Stimulated activated naive B cell treated with anti-CD40 and anti-IgM and Interleukin-4, amounts not matched to agents 10 μg/mL and 1 μg/mL and 100 μg/mL, for 72 hours (primary cell): ENCODE data around the gene MRPS18B.
A peak's percentile ranks its signal among the peaks of the same experiment; 100 is the strongest.
"Not testable (repeated sequence)": the region's sequence is repeated elsewhere in the genome, so short reads cannot be mapped to it uniquely, and the experiment has no call there.

Experiments used
- ATAC-seq, 2 donors: fragments of 150-1000 bp; cut with Tn5 transposase; replicated peaks; 2 replicates each; pipeline ENCODE4 v1.10.0; 2021; ENCODE audit warnings: moderate library complexity in 1 of 2
- DNase-seq: peaks from one replicate; pipeline ENCODE4 v3.0.0; 2021
- H3K27ac Mint-ChIP-seq: one replicate; pipeline ENCODE4 v1.8.0; 2022; ENCODE audit warnings: mild to moderate bottlenecking, mixed read lengths
- H3K27me3 Mint-ChIP-seq, 2 donors: one replicate each; pipeline ENCODE4 v1.8.0; 2022; ENCODE audit warnings: mixed read lengths in 2 of 2
- H3K36me3 Mint-ChIP-seq, 2 donors: one replicate each; pipeline ENCODE4 v1.8.0; 2022; ENCODE audit warnings: mixed read lengths in 2 of 2, mild to moderate bottlenecking in 1 of 2
- H3K4me1 Mint-ChIP-seq, 2 donors: one replicate each; pipeline ENCODE4 v1.8.0; 2022; ENCODE audit warnings: mixed read lengths in 2 of 2, mild to moderate bottlenecking in 1 of 2
- H3K4me3 Mint-ChIP-seq, 2 donors: one replicate each; pipeline ENCODE4 v1.8.0; 2022; ENCODE audit warnings: mild to moderate bottlenecking in 2 of 2, mixed read lengths in 2 of 2, moderate library complexity in 1 of 2
- H3K9me3 Mint-ChIP-seq, 2 donors: one replicate each; pipeline ENCODE4 v1.8.0; 2022; ENCODE audit warnings: mixed read lengths in 2 of 2, mild to moderate bottlenecking in 1 of 2

The MRPS18B gene

GRCh38 chr6:30640481-30640880 lies 22.8 kb downstream of the MRPS18B start:
- DNase-seq (no peak), ATAC-seq (no peak)
- H3K9me3 Mint-ChIP-seq, result no peaks in the 10 kb centered on the region
- no peak overlapping the region for H3K4me3 Mint-ChIP-seq
- no peaks in the 10 kb centered on the region for H3K27me3 Mint-ChIP-seq
- no peak overlapping the region for H3K27ac Mint-ChIP-seq
- H3K36me3 Mint-ChIP-seq, result peaks cover 24 to 48% of the 10 kb centered on the region in 2 donors
- peaks cover 5 to 6% of the 10 kb centered on the region in 2 donors for H3K4me1 Mint-ChIP-seq

- no peak for DNase-seq
- H3K4me3 Mint-ChIP-seq, result no peak overlapping the region
- H3K27me3 Mint-ChIP-seq, result no peaks in the 10 kb centered on the region
- H3K9me3 Mint-ChIP-seq, result no peaks in the 10 kb centered on the region
- H3K27ac Mint-ChIP-seq, result no peak overlapping the region
- H3K36me3 Mint-ChIP-seq, result peaks cover 25 to 48% of the 10 kb centered on the region in 2 donors
- ATAC-seq, result no peak
- H3K4me1 Mint-ChIP-seq, result peaks cover 11 to 12% of the 10 kb centered on the region in 2 donors
These were observed 23.4 kb downstream of the MRPS18B start for GRCh38 chr6:30641048-30641447.

GRCh38 chr6:30643656-30644055 lies 26.0 kb downstream of the MRPS18B start:
- no peak for ATAC-seq
- Mint-ChIP-seq H3K4me1 (peaks cover 19 to 20% of the 10 kb centered on the region in 2 donors), H3K4me3 (no peak overlapping the region), H3K27ac (peak overlapping the region; percentile 72), H3K27me3 (no peaks in the 10 kb centered on the region), H3K36me3 (peaks cover 28 to 44% of the 10 kb centered on the region in 2 donors), H3K9me3 (no peaks in the 10 kb centered on the region)
- no peak for DNase-seq

- H3K9me3 Mint-ChIP-seq, result no peaks in the 10 kb centered on the region
- ATAC-seq (no peak), DNase-seq (no peak)
- H3K27ac Mint-ChIP-seq, result no peak overlapping the region
- H3K4me1 Mint-ChIP-seq, result peaks cover 24 to 29% of the 10 kb centered on the region in 2 donors
- H3K4me3 Mint-ChIP-seq, result no peak overlapping the region
- H3K36me3 Mint-ChIP-seq, result peaks cover 28 to 49% of the 10 kb centered on the region in 2 donors
- no peaks in the 10 kb centered on the region for H3K27me3 Mint-ChIP-seq
These were observed 27.1 kb downstream of the MRPS18B start for GRCh38 chr6:30644769-30645168.

GRCh38 chr6:30645989-30646388 lies 28.3 kb downstream of the MRPS18B start:
- no peak for ATAC-seq
- H3K4me3 Mint-ChIP-seq, result peak overlapping the region in 1 of 2 donors; percentile 92
- peak overlapping the region; percentile 48 for H3K27ac Mint-ChIP-seq
- peaks cover 27 to 32% of the 10 kb centered on the region in 2 donors for H3K4me1 Mint-ChIP-seq
- H3K36me3 Mint-ChIP-seq, result peaks cover 26 to 50% of the 10 kb centered on the region in 2 donors
- H3K27me3 Mint-ChIP-seq, result no peaks in the 10 kb centered on the region
- H3K9me3 Mint-ChIP-seq, result no peaks in the 10 kb centered on the region
- DNase-seq, result no peak

GRCh38 chr6:30646450-30647241 lies 29.0 kb downstream of the MRPS18B start, which contains the start of gene C6orf136:
C6orf136 (plus strand) TSS chr6:30647133; CDS start chr6:30647232, 99 bp downstream.
- ATAC-seq (peak; percentile 77), DNase-seq (peak; percentile 85)
- H3K27me3 Mint-ChIP-seq, result no peaks in the 10 kb centered on the region
- H3K36me3 Mint-ChIP-seq, result peaks cover 25 to 52% of the 10 kb centered on the region in 2 donors
- H3K4me1 Mint-ChIP-seq, result peaks cover 30 to 36% of the 10 kb centered on the region in 2 donors
- H3K27ac Mint-ChIP-seq, result peak within 1 kb of the TSS; percentile 94
- H3K9me3 Mint-ChIP-seq, result no peaks in the 10 kb centered on the region
- H3K4me3 Mint-ChIP-seq, result peak within 1 kb of the TSS; percentile 90 to 92

GRCh38 chr6:30647242-30648116 lies 29.8 kb downstream of the MRPS18B start:
- Mint-ChIP-seq H3K27me3 (no peaks in the 10 kb centered on the region), H3K4me3 (peak overlapping the region; percentile 90 to 92), H3K4me1 (peaks cover 28 to 32% of the 10 kb centered on the region in 2 donors), H3K27ac (peak overlapping the region; percentile 94), H3K36me3 (peaks cover 29 to 54% of the 10 kb centered on the region in 2 donors), H3K9me3 (no peaks in the 10 kb centered on the region)
- peak; percentile 72 for DNase-seq
- peak; percentile 84 to 85 for ATAC-seq

GRCh38 chr6:30651143-30651542 lies 33.5 kb downstream of the MRPS18B start:
- Mint-ChIP-seq H3K27me3 (no peaks in the 10 kb centered on the region), H3K4me3 (peak overlapping the region in 1 of 2 donors; percentile 63), H3K36me3 (peaks cover 37 to 48% of the 10 kb centered on the region in 2 donors), H3K27ac (peak overlapping the region; percentile 84), H3K9me3 (no peaks in the 10 kb centered on the region), H3K4me1 (peaks cover 17 to 25% of the 10 kb centered on the region in 2 donors)
- DNase-seq (no peak), ATAC-seq (peak; percentile 10 to 28)

- peaks cover 5 to 8% of the 10 kb centered on the region in 2 donors for H3K4me1 Mint-ChIP-seq
- H3K27ac Mint-ChIP-seq, result peak overlapping the region; percentile 76
- no peaks in the 10 kb centered on the region for H3K27me3 Mint-ChIP-seq
- H3K36me3 Mint-ChIP-seq, result peaks cover 55 to 71% of the 10 kb centered on the region in 2 donors
- ATAC-seq (no peak), DNase-seq (no peak)
- no peaks in the 10 kb centered on the region for H3K9me3 Mint-ChIP-seq
- no peak overlapping the region for H3K4me3 Mint-ChIP-seq
These were observed 37.4 kb downstream of the MRPS18B start for GRCh38 chr6:30654798-30655742.

GRCh38 chr6:30655743-30656094 lies 38.1 kb downstream of the MRPS18B start:
- Mint-ChIP-seq H3K36me3 (peaks cover 58 to 71% of the 10 kb centered on the region in 2 donors), H3K9me3 (no peaks in the 10 kb centered on the region), H3K27ac (no peak overlapping the region), H3K4me1 (peaks cover 5 to 8% of the 10 kb centered on the region in 2 donors), H3K4me3 (no peak overlapping the region), H3K27me3 (no peaks in the 10 kb centered on the region)
- DNase-seq (no peak), ATAC-seq (no peak)

- no peaks in the 10 kb centered on the region for H3K9me3 Mint-ChIP-seq
- H3K4me1 Mint-ChIP-seq, result no peaks in the 10 kb centered on the region
- H3K4me3 Mint-ChIP-seq, result no peak overlapping the region
- H3K27me3 Mint-ChIP-seq, result no peaks in the 10 kb centered on the region
- DNase-seq (no peak), ATAC-seq (no peak)
- H3K36me3 Mint-ChIP-seq, result peaks cover 55 to 66% of the 10 kb centered on the region in 2 donors
- H3K27ac Mint-ChIP-seq, result no peak overlapping the region
These were observed 38.9 kb downstream of the MRPS18B start for GRCh38 chr6:30656513-30656912.

- peak overlapping the region; percentile 67 for H3K27ac Mint-ChIP-seq
- no peak overlapping the region for H3K4me3 Mint-ChIP-seq
- H3K4me1 Mint-ChIP-seq, result no peaks in the 10 kb centered on the region
- peaks cover 57 to 67% of the 10 kb centered on the region in 2 donors for H3K36me3 Mint-ChIP-seq
- no peak for ATAC-seq
- no peaks in the 10 kb centered on the region for H3K9me3 Mint-ChIP-seq
- DNase-seq, result no peak
- H3K27me3 Mint-ChIP-seq, result no peaks in the 10 kb centered on the region
These were observed 39.8 kb downstream of the MRPS18B start for GRCh38 chr6:30657454-30657853.

GRCh38 chr6:30657922-30658321 lies 40.3 kb downstream of the MRPS18B start:
- H3K4me3 Mint-ChIP-seq, H3K4me1 Mint-ChIP-seq, ATAC-seq, H3K9me3 Mint-ChIP-seq, H3K27me3 Mint-ChIP-seq, DNase-seq: not testable (repeated sequence)
- H3K27ac Mint-ChIP-seq, result peak overlapping the region; percentile 67
- H3K36me3 Mint-ChIP-seq, result peaks cover 56 to 67% of the 10 kb centered on the region in 2 donors
